ENCODE measurements around the gene ZDHHC3.

Gene ZDHHC3

GRCh38 chr3:44976002-44976815 is at the start of gene ZDHHC3, which contains the start of gene EXOSC7:
TSS of gene ZDHHC3 (minus strand) at chr3:44976174. CDS start at chr3:44959436, 16,738 bp downstream.
TSS of gene EXOSC7 (plus strand) at chr3:44976244. CDS start at chr3:44976278, 34 bp downstream.
- H3K4me3 ChIP-seq (ENCODE audit: low read depth, low read length), result peak within 1 kb of the TSS; percentile 94
- peak; percentile 56 for DNase-seq (ENCODE audit: low read depth)

- DNase-seq (ENCODE audit: low read depth), result no peak
- H3K4me3 ChIP-seq (ENCODE audit: low read depth, low read length), result no peak overlapping the region
Observed at GRCh38 chr3:45024542-45025255, 48.7 kb upstream of the ZDHHC3 start.

- no peak overlapping the region for H3K4me3 ChIP-seq (ENCODE audit: low read depth, low read length)
- DNase-seq (ENCODE audit: low read depth), result no peak
Observed at GRCh38 chr3:45023675-45024074, 47.7 kb upstream of the ZDHHC3 start.

GRCh38 chr3:45021524-45022297 is 45.7 kb upstream of the ZDHHC3 start:
- H3K4me3 ChIP-seq (ENCODE audit: low read depth, low read length), result no peak overlapping the region
- no peak for DNase-seq (ENCODE audit: low read depth)

- DNase-seq (ENCODE audit: low read depth), result no peak
- no peak overlapping the region for H3K4me3 ChIP-seq (ENCODE audit: low read depth, low read length)
Observed at GRCh38 chr3:45020534-45020933, 44.6 kb upstream of the ZDHHC3 start.

GRCh38 chr3:45017821-45018220 is 41.8 kb upstream of the ZDHHC3 start:
- no peak for DNase-seq (ENCODE audit: low read depth)
- H3K4me3 ChIP-seq (ENCODE audit: low read depth, low read length), result no peak overlapping the region

GRCh38 chr3:45016916-45017315 is 40.9 kb upstream of the ZDHHC3 start:
- no peak overlapping the region for H3K4me3 ChIP-seq (ENCODE audit: low read depth, low read length)
- DNase-seq (ENCODE audit: low read depth), result no peak

- H3K4me3 ChIP-seq (ENCODE audit: low read depth, low read length), result no peak overlapping the region
- no peak for DNase-seq (ENCODE audit: low read depth)
Observed at GRCh38 chr3:45012577-45012976, 36.6 kb upstream of the ZDHHC3 start.

GRCh38 chr3:45011756-45012508 is 36.0 kb upstream of the ZDHHC3 start:
- peak; percentile 97 for DNase-seq (ENCODE audit: low read depth)
- no peak overlapping the region for H3K4me3 ChIP-seq (ENCODE audit: low read depth, low read length)

- DNase-seq (ENCODE audit: low read depth), result peak; percentile 76
- H3K4me3 ChIP-seq (ENCODE audit: low read depth, low read length), result no peak overlapping the region
Observed at GRCh38 chr3:45010811-45011333, 34.9 kb upstream of the ZDHHC3 start.

GRCh38 chr3:45009868-45010267 is 33.9 kb upstream of the ZDHHC3 start:
- no peak overlapping the region for H3K4me3 ChIP-seq (ENCODE audit: low read depth, low read length)
- no peak for DNase-seq (ENCODE audit: low read depth)

GRCh38 chr3:45008117-45008516 is 32.1 kb upstream of the ZDHHC3 start:
- DNase-seq (ENCODE audit: low read depth), result peak; percentile 52
- no peak overlapping the region for H3K4me3 ChIP-seq (ENCODE audit: low read depth, low read length)

- no peak for DNase-seq (ENCODE audit: low read depth)
- H3K4me3 ChIP-seq (ENCODE audit: low read depth, low read length), result no peak overlapping the region
Observed at GRCh38 chr3:45007091-45007490, 31.1 kb upstream of the ZDHHC3 start.

GRCh38 chr3:45003859-45004258 is 27.9 kb upstream of the ZDHHC3 start:
- H3K4me3 ChIP-seq (ENCODE audit: low read depth, low read length), result no peak overlapping the region
- DNase-seq (ENCODE audit: low read depth), result no peak

GRCh38 chr3:45003406-45003805 is 27.4 kb upstream of the ZDHHC3 start:
- no peak overlapping the region for H3K4me3 ChIP-seq (ENCODE audit: low read depth, low read length)
- DNase-seq (ENCODE audit: low read depth), result no peak

- no peak for DNase-seq (ENCODE audit: low read depth)
- H3K4me3 ChIP-seq (ENCODE audit: low read depth, low read length), result no peak overlapping the region
Observed at GRCh38 chr3:45002720-45003119, 26.7 kb upstream of the ZDHHC3 start.

- H3K4me3 ChIP-seq (ENCODE audit: low read depth, low read length), result no peak overlapping the region
- DNase-seq (ENCODE audit: low read depth), result no peak
Observed at GRCh38 chr3:45002139-45002660, 26.2 kb upstream of the ZDHHC3 start.

- no peak for DNase-seq (ENCODE audit: low read depth)
- no peak overlapping the region for H3K4me3 ChIP-seq (ENCODE audit: low read depth, low read length)
Observed at GRCh38 chr3:45001738-45002137, 25.8 kb upstream of the ZDHHC3 start.

- no peak for DNase-seq (ENCODE audit: low read depth)
Observed at GRCh38 chr3:45000823-45001222, 24.8 kb upstream of the ZDHHC3 start.

More at GRCh38 chr3:45000823-45001222, 24.8 kb upstream of the ZDHHC3 start:
- H3K4me3 ChIP-seq (ENCODE audit: low read depth, low read length), result no peak overlapping the region

Data from skeletal muscle cell (primary cell).